H1 (cell line): ENCODE data around the gene PCDHA1. TPM values are rescaled to one million over a fixed set of nuclear protein-coding genes. Genes with fewer than 3 reads are reported as not detected.

Source experiments
- CTCF ChIA-PET: fragments of 300-600 bp; sonication (Branson Sonifier 250); formaldehyde crosslinking; loops from one replicate; lab custom pipeline; 2021; ENCODE audit not compliant: partially characterized antibody; lab: Charles Lee
- POLR2A ChIA-PET: fragments of 300-600 bp; sonication (Branson Sonifier 250); formaldehyde crosslinking; loops from one replicate; lab custom pipeline; 2021; ENCODE audit warnings: inconsistent platforms; ENCODE audit not compliant: partially characterized antibody; lab: Charles Lee
- DNase-seq, 2 experiments: peaks; one replicate each; pipeline versions ENCODE4 v3.0.0 to v3.0.0-alpha.2; 2010 to 2022; ENCODE audit warnings: low spot score in 2 of 2, low read depth in 1 of 2, mixed read lengths in 1 of 2
- FAIRE-seq: peaks from 2 replicates; lab custom pipeline; 2011; peaks lifted over from hg19 to GRCh38; lab: Jason Lieb, UNC
- H2AFZ ChIP-seq: 2 replicates; pipeline ENCODE4 v1.8.1; 2012; ENCODE audit warnings: low read length, inconsistent platforms
- H2AK5ac ChIP-seq: 2 replicates; pipeline ENCODE4 v1.6.1; 2013; ENCODE audit warnings: low read depth, low read length
- H2BK120ac ChIP-seq: replicated peaks from 2 replicates; pipeline ENCODE3; 2013; ENCODE audit warnings: low read depth, low read length, inconsistent platforms
- H2BK12ac ChIP-seq: 2 replicates; pipeline ENCODE4 v1.6.1; 2013; ENCODE audit warnings: low read depth, low read length
- H2BK15ac ChIP-seq: 2 replicates; pipeline ENCODE4 v1.6.1; 2013; ENCODE audit warnings: low read length
- H2BK20ac ChIP-seq: 2 replicates; pipeline ENCODE4 v1.6.1; 2013; ENCODE audit warnings: low read length
- H2BK5ac ChIP-seq: 2 replicates; pipeline ENCODE4 v1.6.1; 2013; ENCODE audit warnings: low read depth, low read length
- H3K14ac ChIP-seq: 2 replicates; pipeline ENCODE4 v1.6.1; 2013; ENCODE audit warnings: inconsistent platforms; ENCODE audit not compliant: insufficient read length
- H3K18ac ChIP-seq: 2 replicates; pipeline ENCODE4 v1.6.1; 2013; ENCODE audit warnings: low read length; ENCODE audit errors: extremely low read depth
- H3K23ac ChIP-seq: 2 replicates; pipeline ENCODE4 v1.6.1; 2013; ENCODE audit warnings: inconsistent platforms; ENCODE audit not compliant: insufficient read length
- H3K23me2 ChIP-seq: 2 replicates; pipeline ENCODE4 v1.6.1; 2013; ENCODE audit warnings: low read depth, low read length
- H3K27ac ChIP-seq: 2 replicates; pipeline ENCODE4 v1.6.1; 2011; ENCODE audit warnings: low read depth, low read length, inconsistent platforms
- H3K27me3 ChIP-seq, 4 experiments: replicated peaks in 1 of 4; 1 replicate in 1 of 4; 2 replicates in 3 of 4; pipeline versions ENCODE4 v1.6.1 to v1.8.1; 2011 to 2013; ENCODE audit warnings: low read length in 3 of 4, mild to moderate bottlenecking in 3 of 4, inconsistent platforms in 2 of 4, mixed read lengths in 2 of 4, moderate library complexity in 1 of 4; ENCODE audit not compliant: control insufficient read depth in 3 of 4, insufficient read depth in 3 of 4; ENCODE audit errors: extremely low read depth in 1 of 4
- H3K36me3 ChIP-seq, 4 experiments: 2 replicates each; pipeline versions ENCODE4 v1.6.1 to v1.8.1; 2011 to 2013; ENCODE audit warnings: mild to moderate bottlenecking in 4 of 4, low read length in 3 of 4, moderate library complexity in 2 of 4, control low read depth in 1 of 4, inconsistent platforms in 1 of 4; ENCODE audit not compliant: insufficient read depth in 4 of 4, control insufficient read depth in 2 of 4
- H3K4ac ChIP-seq: replicated peaks from 2 replicates; pipeline ENCODE3; 2013; ENCODE audit warnings: low read length, low read depth, mixed read lengths, inconsistent platforms; ENCODE audit not compliant: insufficient read length
- H3K4me1 ChIP-seq, 4 experiments: replicated peaks in 1 of 4; 1 replicate in 1 of 4; 2 replicates in 3 of 4; pipeline versions ENCODE4 v1.6.1 to v1.8.1; 2011 to 2013; ENCODE audit warnings: low read length in 3 of 4, inconsistent platforms in 2 of 4, mixed read lengths in 1 of 4; ENCODE audit not compliant: insufficient read depth in 4 of 4, control insufficient read depth in 3 of 4
- H3K4me2 ChIP-seq, 2 experiments: 2 replicates each; pipeline versions ENCODE4 v1.6.1 to v1.8.1; 2011 to 2013; ENCODE audit warnings: low read depth in 2 of 2, low read length in 2 of 2, control low read depth in 1 of 2, inconsistent platforms in 1 of 2, mild to moderate bottlenecking in 1 of 2; ENCODE audit not compliant: insufficient read depth in 1 of 2
- H3K4me3 ChIP-seq, 4 experiments: fragments of 200-600, 300-600 bp in 1 of 4; sonication (generic), shearing (Covaris generic), sonication (Bioruptor Twin) in 1 of 4; 2 replicates each; pipeline versions ENCODE4 v1.5.1 to v1.8.1; 2011 to 2016; ENCODE audit warnings: low read length in 4 of 4, low read depth in 3 of 4, control low read depth in 2 of 4, inconsistent platforms in 2 of 4, mild to moderate bottlenecking in 2 of 4, mixed read lengths in 1 of 4, moderate library complexity in 1 of 4; ENCODE audit not compliant: insufficient read depth in 2 of 4; ENCODE audit errors: extremely low read depth in 1 of 4
- H3K56ac ChIP-seq: replicated peaks from 2 replicates; pipeline ENCODE3; 2013; ENCODE audit warnings: low read depth, mild to moderate bottlenecking, mixed read lengths, low read length, inconsistent platforms; ENCODE audit not compliant: insufficient read length
- H3K79me1 ChIP-seq: 2 replicates; pipeline ENCODE4 v1.6.1; 2013; ENCODE audit warnings: low read depth, low read length, control low read depth
- H3K79me2 ChIP-seq, 2 experiments: 2 replicates each; pipeline versions ENCODE4 v1.6.1 to v1.8.1; 2012 to 2013; ENCODE audit warnings: low read length in 2 of 2, mild to moderate bottlenecking in 2 of 2, inconsistent platforms in 1 of 2; ENCODE audit not compliant: insufficient read depth in 2 of 2, control insufficient read depth in 1 of 2
- H3K9ac ChIP-seq, 4 experiments: replicated peaks in 1 of 4; 1 replicate in 1 of 4; 2 replicates in 3 of 4; pipeline versions ENCODE4 v1.6.1 to v1.8.1; 2011 to 2013; ENCODE audit warnings: low read depth in 3 of 4, low read length in 3 of 4, control low read depth in 2 of 4, mild to moderate bottlenecking in 2 of 4, moderate library complexity in 2 of 4, inconsistent platforms in 1 of 4; ENCODE audit errors: extremely low read depth in 1 of 4
- H3K9me3 ChIP-seq, 2 experiments: 2 replicates each; pipeline versions ENCODE4 v1.6.1 to v1.8.1; 2012 to 2013; ENCODE audit warnings: mild to moderate bottlenecking in 2 of 2, moderate library complexity in 2 of 2, control low read depth in 1 of 2, inconsistent platforms in 1 of 2, low read depth in 1 of 2, low read length in 1 of 2, mixed read lengths in 1 of 2; ENCODE audit not compliant: insufficient read depth in 2 of 2
- H4K20me1 ChIP-seq, 2 experiments: replicated peaks in 1 of 2; 2 replicates each; pipeline versions ENCODE3 to v1.8.1; 2011 to 2013; ENCODE audit warnings: inconsistent platforms in 2 of 2, low read length in 2 of 2, mild to moderate bottlenecking in 1 of 2; ENCODE audit not compliant: insufficient read depth in 2 of 2, control insufficient read depth in 1 of 2
- H4K5ac ChIP-seq: 2 replicates; pipeline ENCODE4 v1.6.1; 2013; ENCODE audit warnings: low read length, low read depth, mixed read lengths, inconsistent platforms; ENCODE audit not compliant: insufficient read length
- H4K8ac ChIP-seq: 2 replicates; pipeline ENCODE4 v1.8.0; 2013; ENCODE audit warnings: mild to moderate bottlenecking, moderate library complexity, low read length, inconsistent platforms; ENCODE audit not compliant: insufficient read depth; ENCODE audit errors: extremely low read depth
- H4K91ac ChIP-seq: replicated peaks from 2 replicates; pipeline ENCODE3; 2013; ENCODE audit warnings: low read length, mixed read lengths, inconsistent platforms; ENCODE audit not compliant: insufficient read length
- CHD1 ChIP-seq: IDR thresholded peaks from 2 replicates; pipeline ENCODE4 v1.6.1; 2012; ENCODE audit warnings: low read depth, low read length, improper control_type of control experiment
- WGBS, 2 experiments: shearing (Covaris generic) in 1 of 2; methylation state at CpG; one replicate each; pipeline versions ENCODE4 v1.1.6 to v1.1.7; 2013 to 2015; ENCODE audit warnings: low lambda C conversion rate in 2 of 2, mixed read lengths in 2 of 2, inconsistent platforms in 1 of 2, low coverage in 1 of 2, missing lambda C conversion rate in 1 of 2; ENCODE audit not compliant: insufficient replicate concordance in 2 of 2, insufficient coverage in 1 of 2, insufficient read length in 1 of 2; ENCODE audit errors: extremely low coverage in 1 of 2, missing lambda C conversion rate in 1 of 2; 5-methylcytosine and 5-hydroxymethylcytosine counted together
- polyA plus RNA-seq, 7 experiments: library from polyadenylated mRNA; depleted of rRNA in 3 of 7; stranded (reverse) in 5 of 7; unstranded in 2 of 7; fragments of >200 nt in 5 of 7; fragments of 200-250 nt in 2 of 7; gene quantifications; 1 replicate in 5 of 7; 2 replicates in 1 of 7; 4 replicates in 1 of 7; pipeline versions ENCODE4 v1.2.1 to v1.2.3, GENCODE V29; 2011 to 2013; ENCODE audit warnings: missing spikeins in 2 of 7, mixed read lengths in 2 of 7
- total RNA-seq: library from RNA; stranded (reverse); fragmentation: NEBNext Ultra II Directional; extraction: Animal tissue kit (Norgen Biotek cat#: 25700); gene quantifications from 2 replicates; pipeline ENCODE4 v1.2.1, GENCODE V29; 2021

PCDHA1 gene
- total and polyA plus RNA-seq, 2 of the 8 experiments (the other 6 are each of a cell fraction or from before 2014, with no cell fraction given) = 0.23 to 0.50 TPM

GRCh38 chr5:140923601-140924000 lies 137.7 kb downstream of the PCDHA1 start:
- no peak for FAIRE-seq
- Histone ChIP-seq H4K5ac (no peak overlapping the region), H3K79me1 (no peaks in the 10 kb centered on the region; the same call in 1 of the 2 replicates), H3K79me2 (no peaks in the 10 kb centered on the region), H3K36me3 (no peaks in the 10 kb centered on the region), H2BK12ac (no peak overlapping the region), H2BK20ac (no peak overlapping the region), H3K23ac (no peak overlapping the region), H3K23me2 (peaks cover 20% of the 10 kb centered on the region), H3K9ac (no peak overlapping the region), H2AK5ac (no peak overlapping the region), H3K14ac (no peak overlapping the region), H3K18ac (no peak overlapping the region), H4K91ac (no peak overlapping the region), H3K27me3 (peaks cover 0 to 19% (median 15%) of the 10 kb centered on the region in 4 experiments; a peak in 6 of 7 replicates), H3K4me1 (peaks cover 0 to 15% (median 10%) of the 10 kb centered on the region in 4 experiments; a peak in 6 of 7 replicates), H3K4ac (no peak overlapping the region), H2BK5ac (no peak overlapping the region), H3K27ac (no peak overlapping the region), H4K20me1 (peaks cover 9 to 12% of the 10 kb centered on the region in 2 experiments), H3K56ac (no peak overlapping the region), H3K4me2 (no peak overlapping the region), H3K4me3 (no peak overlapping the region), H4K8ac (no peak overlapping the region), H2BK120ac (no peak overlapping the region), H3K9me3 (no peaks in the 10 kb centered on the region), H2AFZ (no peak overlapping the region), H2BK15ac (no peak overlapping the region)
- ChIA-PET CTCF (interaction anchor here (3.2 kb wide), 1 partner anchor 117 kb away, joined by 18 read pairs; no protein-coding TSS in a partner anchor), POLR2A (no interaction called here)
- no peak for DNase-seq
- 85% methylated on average over 4 of the region's 4 CpGs; no CpG with 5 or more reads in 1 of the 2 experiments for WGBS, 2 experiments
- no peak for TF ChIP-seq CHD1
